Activated CD4-positive, alpha-beta T cell treated with anti-CD3 and anti-CD28 coated beads, Interleukin-2, amount 50 U/mL, for 1 hour (primary cell): Measurements from ENCODE around the gene ARAP3.
A peak's percentile ranks its signal among the peaks of the same experiment; 100 is the strongest.

Source experiments
- DNase-seq: peaks from one replicate; pipeline ENCODE4 v3.0.0-alpha.2; 2020

ARAP3 gene

GRCh38 chr5:141665995-141666940, 15.8 kb downstream of the ARAP3 start:
- DNase-seq, result no peak

DNA sequence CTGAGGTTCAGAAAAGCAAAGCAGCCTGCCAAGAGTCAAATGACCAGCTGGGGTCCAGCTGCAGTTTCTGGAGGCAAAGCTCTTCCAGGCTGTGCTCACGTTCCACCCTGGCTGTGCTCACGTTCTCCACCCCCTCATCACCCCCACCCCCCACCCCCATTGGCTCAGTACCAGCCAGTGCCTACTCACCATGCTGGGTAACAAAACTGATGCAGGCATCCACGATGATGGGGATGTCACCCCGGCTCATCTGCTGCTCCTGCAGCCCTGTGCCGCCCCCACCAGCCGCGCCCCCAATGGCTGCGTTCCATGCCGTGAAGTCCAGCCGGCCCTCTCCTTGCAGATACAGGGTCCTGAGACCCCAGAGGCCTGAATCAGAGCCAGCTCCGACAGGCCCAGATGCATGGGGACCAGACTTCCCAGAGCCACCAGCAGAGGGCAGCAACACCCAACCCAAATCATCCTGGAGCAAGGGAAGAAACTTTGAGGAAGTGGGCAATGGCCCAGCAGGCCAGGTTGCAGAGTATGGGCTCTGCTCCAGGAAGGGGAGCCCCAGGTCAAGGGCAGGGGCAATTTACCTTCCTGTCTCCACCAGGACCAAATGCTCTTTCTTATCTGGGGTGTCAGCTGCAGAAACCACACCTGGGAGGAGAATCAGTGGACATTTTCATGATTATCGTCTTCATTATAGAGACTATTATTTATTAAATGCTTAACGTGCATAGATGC, 17.1 kb downstream of the ARAP3 start:
- peak; percentile 72 for DNase-seq

DNA sequence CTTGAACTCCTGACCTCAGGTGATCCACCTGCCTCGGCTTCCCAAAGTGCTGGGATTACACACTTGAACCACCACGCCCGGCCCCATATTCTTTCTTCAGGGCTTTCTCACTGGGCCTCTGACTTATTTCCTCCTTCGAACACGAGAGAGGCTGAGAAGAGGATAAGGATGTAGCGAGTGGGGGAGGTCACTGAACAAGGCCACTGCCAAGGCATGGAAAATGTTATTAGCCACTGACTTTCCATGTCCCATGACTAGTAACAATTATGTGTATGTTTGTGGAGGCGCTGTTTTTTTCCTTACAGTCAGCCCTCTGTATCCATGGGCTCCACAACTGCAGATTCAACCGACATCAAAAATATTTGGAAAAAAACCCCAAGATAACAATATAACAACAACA, 18.5 kb downstream of the ARAP3 start:
- DNase-seq, result no peak

DNA sequence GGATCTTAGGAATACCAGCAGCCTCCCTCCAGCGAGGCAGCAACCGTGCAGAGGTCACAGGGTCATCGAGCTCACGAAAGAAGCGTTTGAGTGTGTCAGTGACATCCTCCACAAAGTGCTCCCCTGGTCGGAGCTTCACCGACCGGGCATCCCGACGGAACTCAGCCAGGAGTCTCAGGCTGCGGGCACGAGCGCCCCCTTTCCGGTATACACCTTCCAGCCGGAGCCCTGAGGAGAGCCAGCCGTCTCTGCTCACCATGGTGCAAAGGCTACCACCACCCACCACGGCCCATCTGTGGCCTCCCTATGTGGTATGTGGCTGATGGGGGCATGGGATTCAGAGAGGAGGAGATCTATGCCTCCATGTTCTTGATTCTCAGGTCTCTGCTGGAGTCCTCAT, 20.0 kb downstream of the ARAP3 start:
- DNase-seq, result no peak

GRCh38 chr5:141657937-141658545, 24.0 kb downstream of the ARAP3 start:
- DNase-seq, result no peak

- DNase-seq, result no peak
These were observed 24.6 kb downstream of the ARAP3 start for GRCh38 chr5:141657404-141657803.

- no peak for DNase-seq
These were observed 25.6 kb downstream of the ARAP3 start for GRCh38 chr5:141656396-141656795.

DNA sequence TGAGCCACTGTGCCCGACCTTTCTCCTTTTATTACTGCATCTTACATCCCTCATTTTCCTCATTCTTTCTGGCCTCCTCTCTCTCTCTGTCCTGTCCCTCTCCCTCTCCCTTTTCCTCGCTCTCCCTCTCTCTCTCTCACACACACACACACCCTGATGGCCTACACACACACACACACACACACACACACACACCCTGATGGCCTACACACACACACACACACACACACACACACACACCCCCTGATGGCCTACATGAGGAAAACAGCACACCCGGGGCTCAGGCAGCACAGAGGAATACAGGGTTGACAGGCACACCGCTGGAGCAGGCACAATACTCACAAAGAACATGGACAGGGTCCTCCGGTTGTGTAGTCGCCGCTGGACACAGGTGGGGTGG, 27.0 kb downstream of the ARAP3 start:
- DNase-seq, result no peak

GRCh38 chr5:141654298-141654697, 27.7 kb downstream of the ARAP3 start:
- DNase-seq, result no peak

GRCh38 chr5:141651728-141652105, 30.3 kb downstream of the ARAP3 start:
- DNase-seq, result no peak

GRCh38 chr5:141650851-141651727, 30.9 kb downstream of the ARAP3 start, which contains the start of gene FCHSD1:
Gene FCHSD1 (minus strand): TSS chr5:141651418. CDS start chr5:141651368, 50 bp downstream.
- peak; percentile 73 for DNase-seq

- no peak for DNase-seq
These were observed 32.1 kb downstream of the ARAP3 start for GRCh38 chr5:141649972-141650371.

GRCh38 chr5:141649056-141649688, 32.9 kb downstream of the ARAP3 start:
- no peak for DNase-seq

DNA sequence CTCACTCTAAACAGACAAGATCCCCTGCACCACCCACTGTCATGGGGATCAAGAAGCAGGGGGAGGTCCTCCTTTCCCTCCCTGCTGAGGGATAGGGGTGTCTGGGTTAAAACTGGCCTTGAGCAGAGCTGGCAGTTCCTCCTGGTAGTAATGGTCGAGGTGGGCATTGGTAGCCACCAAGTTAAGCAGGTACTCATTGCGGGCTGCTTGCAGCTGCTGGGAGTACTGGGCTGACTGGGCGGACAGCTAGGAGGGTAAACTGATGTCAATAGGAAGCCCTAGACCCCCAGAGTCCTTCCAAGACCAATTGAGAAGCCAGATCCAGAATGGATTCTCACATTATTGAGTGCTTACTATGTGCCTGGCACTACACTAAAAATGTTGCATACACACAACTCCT, 34.2 kb downstream of the ARAP3 start:
- DNase-seq, result no peak

DNA sequence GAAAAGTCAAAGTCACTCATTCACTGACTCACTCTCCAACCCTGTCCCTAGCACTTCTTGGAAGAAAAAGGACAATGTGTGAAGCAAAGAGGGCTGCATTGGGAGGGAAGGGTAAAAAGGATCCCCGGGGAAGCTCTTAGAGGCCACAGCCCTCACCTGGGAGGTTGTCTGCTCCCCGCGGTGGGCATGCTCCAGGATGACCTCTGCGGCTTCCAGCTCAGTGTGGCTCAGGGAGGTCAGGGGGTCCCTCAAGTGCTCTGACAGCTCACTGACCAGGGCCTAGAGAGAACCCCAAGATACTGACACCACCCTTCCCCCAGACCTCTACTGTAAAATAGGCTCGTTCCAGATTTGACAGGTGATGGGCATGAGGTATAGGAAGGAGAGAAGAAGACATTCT, 34.8 kb downstream of the ARAP3 start:
- no peak for DNase-seq

DNA sequence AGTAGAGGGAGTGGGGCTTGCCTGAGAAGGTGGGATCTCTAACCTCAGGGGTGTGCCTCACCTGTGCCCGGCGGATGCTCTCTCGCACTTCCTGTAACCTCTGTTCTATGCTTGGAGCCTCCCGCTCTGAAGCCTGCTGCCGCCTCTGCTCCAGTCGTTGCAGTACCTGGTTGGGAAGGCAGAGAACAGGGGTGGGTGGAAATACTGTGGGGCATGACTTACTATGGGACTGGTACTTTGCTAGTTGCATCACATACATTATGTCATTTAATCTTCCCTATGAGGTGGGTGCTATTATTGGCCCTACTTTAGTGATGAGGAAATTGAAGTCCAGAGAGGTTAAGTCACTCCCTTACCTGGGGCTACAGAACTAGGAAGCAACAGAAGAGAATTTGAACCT, 36.0 kb downstream of the ARAP3 start:
- DNase-seq, result no peak

DNA sequence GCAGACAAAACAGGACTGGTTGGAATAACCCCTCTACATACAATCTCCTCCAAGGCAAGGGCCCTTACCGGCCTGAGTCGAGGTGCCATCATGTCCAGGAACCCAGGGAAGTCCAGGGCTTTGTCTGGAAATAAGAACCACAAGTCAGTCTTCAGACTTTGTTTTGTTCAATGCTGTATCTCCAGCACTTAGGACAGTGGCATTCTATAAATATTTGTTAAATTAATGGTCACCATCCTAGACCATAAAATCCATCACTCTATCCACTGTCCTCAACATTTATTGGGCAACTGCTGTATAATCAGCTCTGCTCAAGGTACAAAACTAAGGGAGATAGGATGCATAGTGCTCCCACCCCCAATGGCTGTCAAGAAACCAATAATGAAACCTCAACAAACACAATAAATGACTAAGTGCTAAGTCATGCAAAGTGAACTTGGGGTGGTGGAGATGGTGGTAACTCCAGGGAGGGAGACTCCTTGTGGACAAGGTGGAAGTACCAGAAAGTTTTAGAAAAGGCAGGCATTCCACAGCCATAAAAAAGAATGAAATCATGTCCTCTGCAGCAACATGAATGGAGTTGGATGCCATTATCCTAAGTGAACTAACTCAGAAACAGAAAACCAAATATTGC, 40.3 kb downstream of the ARAP3 start:
- DNase-seq, result no peak

DNA sequence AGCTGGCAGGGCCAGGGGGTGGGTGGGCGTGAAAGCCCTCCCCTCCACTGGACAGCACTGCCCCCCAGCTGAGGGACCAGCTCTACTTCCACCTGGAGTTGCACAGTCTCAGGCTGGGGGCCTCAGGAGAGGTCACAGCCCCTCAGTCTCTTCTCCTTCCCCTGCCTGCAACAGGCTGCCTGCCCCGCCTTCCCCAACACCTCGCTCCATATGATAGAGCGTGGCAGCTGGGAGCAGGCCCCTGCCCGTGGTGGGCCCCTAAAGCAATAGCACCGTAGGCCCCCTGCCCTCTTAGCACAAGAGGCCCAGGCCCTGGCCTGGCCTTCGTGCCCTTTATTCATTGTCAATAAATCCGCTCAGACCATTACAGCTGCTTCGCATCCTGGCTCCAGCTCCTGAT, 41.3 kb downstream of the ARAP3 start:
- no peak for DNase-seq

DNA sequence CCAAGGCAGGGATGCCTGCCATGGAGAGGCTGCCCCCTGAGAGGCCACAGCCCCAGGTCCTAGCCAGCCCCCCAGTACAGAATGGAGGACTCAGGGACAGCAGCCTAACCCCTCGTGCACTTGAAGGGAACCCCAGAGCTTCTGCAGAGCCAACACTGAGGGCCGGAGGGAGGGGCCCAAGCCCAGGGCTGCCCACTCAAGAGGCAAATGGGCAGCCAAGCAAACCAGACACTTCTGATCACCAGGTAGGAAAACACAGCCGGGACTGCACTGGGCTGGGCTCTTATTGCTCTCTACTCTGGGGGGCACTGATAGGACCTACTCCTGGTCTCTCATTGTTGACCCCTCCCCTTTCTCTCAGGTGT, 42.0 kb downstream of the ARAP3 start:
- DNase-seq, result no peak

DNA sequence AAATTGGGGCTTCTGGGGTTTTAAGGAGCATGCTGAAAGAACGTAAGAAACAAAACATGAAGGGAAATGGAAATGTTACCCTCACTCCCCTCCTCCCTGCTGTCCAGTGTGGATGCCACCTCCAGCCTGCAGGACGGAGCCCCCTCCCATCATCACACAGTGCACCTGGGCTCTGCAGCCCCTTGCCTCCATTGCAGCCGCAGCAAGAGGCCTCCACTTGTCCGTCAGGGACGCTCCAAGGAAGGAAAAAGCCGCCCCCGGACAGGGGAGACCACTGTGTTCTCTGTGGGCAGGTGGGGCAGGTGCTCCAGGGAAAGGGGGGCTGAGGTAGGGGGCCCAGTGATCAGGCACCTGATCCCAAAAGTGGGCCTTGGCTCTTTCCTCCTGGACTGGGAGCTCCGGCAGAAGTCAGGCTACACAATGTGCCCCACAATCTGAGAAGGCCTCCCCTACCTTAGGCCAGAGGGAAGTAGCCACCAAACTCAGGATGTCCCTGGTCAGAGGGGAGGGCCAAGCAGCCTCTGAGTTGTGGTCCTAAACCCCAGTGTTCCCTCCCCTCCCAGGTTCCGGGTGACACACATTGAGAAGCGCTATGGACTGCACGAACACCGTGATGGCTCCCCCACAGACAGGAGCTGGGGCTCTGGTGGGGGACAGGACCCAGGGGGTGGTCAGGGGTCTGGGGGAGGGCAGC, 42.5 kb downstream of the ARAP3 start:
- DNase-seq, result no peak

DNA sequence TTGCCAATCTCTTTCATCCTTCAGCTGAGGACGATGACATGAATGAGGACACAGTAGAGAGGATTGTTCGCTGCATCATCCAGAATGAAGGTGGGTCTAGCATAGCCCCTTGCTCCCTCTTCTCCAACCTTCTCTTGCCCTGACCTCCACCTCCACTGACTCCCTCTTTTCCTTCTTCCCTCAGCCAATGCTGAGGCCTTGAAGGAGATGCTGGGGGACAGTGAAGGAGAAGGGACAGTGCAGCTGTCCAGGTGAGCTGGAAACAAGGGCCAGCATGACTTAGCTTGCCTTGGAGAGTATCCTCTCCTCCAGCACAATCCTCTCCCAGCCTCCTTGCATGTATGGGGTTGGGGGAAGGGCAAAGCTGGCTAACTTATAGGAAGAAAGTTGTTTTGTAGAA, 43.3 kb downstream of the ARAP3 start:
- DNase-seq, result no peak
